HCT116 (cell line): ENCODE data around the gene WWOX.

Source experiments
- CBX3 ChIP-seq: IDR thresholded peaks from 2 replicates; pipeline ENCODE4 v1.6.1; 2012; ENCODE audit warnings: low read depth
- EGR1 ChIP-seq: IDR thresholded peaks from 2 replicates; pipeline ENCODE4 v1.6.1; 2012; ENCODE audit warnings: low read depth
- ELF1 ChIP-seq: IDR thresholded peaks from 2 replicates; pipeline ENCODE4 v1.6.1; 2012; ENCODE audit warnings: low read depth, borderline replicate concordance
- EZH2 ChIP-seq: fragments of 200-600 bp; sonication (generic); IDR thresholded peaks from 2 replicates; pipeline ENCODE4 v1.6.1; 2017; ENCODE audit warnings: antibody characterized with exemption, mixed run types
- POLR2A ChIP-seq: IDR thresholded peaks from 2 replicates; pipeline ENCODE4 v1.7.0; 2011; ENCODE audit warnings: borderline replicate concordance; ENCODE audit not compliant: insufficient read depth, insufficient read length; ENCODE audit errors: extremely low read depth
- REST ChIP-seq: IDR thresholded peaks from 2 replicates; pipeline ENCODE4 v1.6.1; 2012; ENCODE audit warnings: low read depth
- SIN3A ChIP-seq: IDR thresholded peaks from 2 replicates; pipeline ENCODE4 v1.6.1; 2012; ENCODE audit warnings: low read depth
- TF ChIP-seq, protein P1 (sequence below), 3 experiments: fragments of 200-600 bp in 1 of 3; sonication (generic) in 1 of 3; IDR thresholded peaks in 2 of 3; conservative IDR thresholded peaks in 1 of 3; 2 replicates each; pipeline ENCODE4 v1.5.1; 2012 to 2017; ENCODE audit warnings: low read depth in 2 of 3, low read length in 2 of 3, antibody characterized with exemption in 1 of 3, borderline replicate concordance in 1 of 3, control low read depth in 1 of 3, mild to moderate bottlenecking in 1 of 3, mixed read lengths in 1 of 3, mixed run types in 1 of 3, moderate library complexity in 1 of 3; ENCODE audit not compliant: insufficient read depth in 1 of 3
- TF ChIP-seq, protein P2 (sequence below): IDR thresholded peaks from 2 replicates; pipeline ENCODE4 v1.6.1; 2011; ENCODE audit warnings: mild to moderate bottlenecking, low read length, moderate library complexity; ENCODE audit not compliant: insufficient replicate concordance; ENCODE audit errors: extremely low read depth

- TF ChIP-seq POLR2A: no peak
- no peak for TF ChIP-seq SIN3A
- TF ChIP-seq, protein P1, sequence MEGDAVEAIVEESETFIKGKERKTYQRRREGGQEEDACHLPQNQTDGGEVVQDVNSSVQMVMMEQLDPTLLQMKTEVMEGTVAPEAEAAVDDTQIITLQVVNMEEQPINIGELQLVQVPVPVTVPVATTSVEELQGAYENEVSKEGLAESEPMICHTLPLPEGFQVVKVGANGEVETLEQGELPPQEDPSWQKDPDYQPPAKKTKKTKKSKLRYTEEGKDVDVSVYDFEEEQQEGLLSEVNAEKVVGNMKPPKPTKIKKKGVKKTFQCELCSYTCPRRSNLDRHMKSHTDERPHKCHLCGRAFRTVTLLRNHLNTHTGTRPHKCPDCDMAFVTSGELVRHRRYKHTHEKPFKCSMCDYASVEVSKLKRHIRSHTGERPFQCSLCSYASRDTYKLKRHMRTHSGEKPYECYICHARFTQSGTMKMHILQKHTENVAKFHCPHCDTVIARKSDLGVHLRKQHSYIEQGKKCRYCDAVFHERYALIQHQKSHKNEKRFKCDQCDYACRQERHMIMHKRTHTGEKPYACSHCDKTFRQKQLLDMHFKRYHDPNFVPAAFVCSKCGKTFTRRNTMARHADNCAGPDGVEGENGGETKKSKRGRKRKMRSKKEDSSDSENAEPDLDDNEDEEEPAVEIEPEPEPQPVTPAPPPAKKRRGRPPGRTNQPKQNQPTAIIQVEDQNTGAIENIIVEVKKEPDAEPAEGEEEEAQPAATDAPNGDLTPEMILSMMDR (IDR thresholded peaks at IDR 0.05 in 2 of 3, conservative IDR thresholded peaks at IDR 0.05 in 1 of 3; ENCODE audit: borderline replicate concordance in 1 of 3, insufficient read depth in 1 of 3, low read depth in 2 of 3, low read length in 2 of 3): no peak
- no peak for TF ChIP-seq EGR1
- no peak for TF ChIP-seq EZH2
- TF ChIP-seq, protein P2, sequence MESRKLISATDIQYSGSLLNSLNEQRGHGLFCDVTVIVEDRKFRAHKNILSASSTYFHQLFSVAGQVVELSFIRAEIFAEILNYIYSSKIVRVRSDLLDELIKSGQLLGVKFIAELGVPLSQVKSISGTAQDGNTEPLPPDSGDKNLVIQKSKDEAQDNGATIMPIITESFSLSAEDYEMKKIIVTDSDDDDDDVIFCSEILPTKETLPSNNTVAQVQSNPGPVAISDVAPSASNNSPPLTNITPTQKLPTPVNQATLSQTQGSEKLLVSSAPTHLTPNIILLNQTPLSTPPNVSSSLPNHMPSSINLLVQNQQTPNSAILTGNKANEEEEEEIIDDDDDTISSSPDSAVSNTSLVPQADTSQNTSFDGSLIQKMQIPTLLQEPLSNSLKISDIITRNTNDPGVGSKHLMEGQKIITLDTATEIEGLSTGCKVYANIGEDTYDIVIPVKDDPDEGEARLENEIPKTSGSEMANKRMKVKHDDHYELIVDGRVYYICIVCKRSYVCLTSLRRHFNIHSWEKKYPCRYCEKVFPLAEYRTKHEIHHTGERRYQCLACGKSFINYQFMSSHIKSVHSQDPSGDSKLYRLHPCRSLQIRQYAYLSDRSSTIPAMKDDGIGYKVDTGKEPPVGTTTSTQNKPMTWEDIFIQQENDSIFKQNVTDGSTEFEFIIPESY: no peak
- TF ChIP-seq REST: no peak
- no peak for TF ChIP-seq CBX3
- no peak for TF ChIP-seq ELF1
Observed at GRCh38 chr16:79100447-79100846, 1001.0 kb downstream of the WWOX start.
